Mucosa of rectum (tissue), 2 donors: Measurements from ENCODE around the gene PRLH.
"Not testable (repeated sequence)": the region's sequence is repeated elsewhere in the genome, so short reads cannot be mapped to it uniquely, and the experiment has no call there.

Experiments
- H3K27ac ChIP-seq, 2 donors: one replicate each; pipeline ENCODE4 v1.7.0; 2013; ENCODE audit warnings: inconsistent platforms in 2 of 2, low read depth in 2 of 2, low read length in 2 of 2
- H3K27me3 ChIP-seq, 2 donors: one replicate each; pipeline ENCODE4 v1.7.0; 2013; ENCODE audit warnings: low read length in 2 of 2; ENCODE audit not compliant: control insufficient read depth in 2 of 2, insufficient read depth in 2 of 2
- H3K36me3 ChIP-seq, 2 donors: one replicate each; pipeline ENCODE4 v1.7.0; 2013; ENCODE audit warnings: low read length in 2 of 2; ENCODE audit not compliant: control insufficient read depth in 2 of 2, insufficient read depth in 2 of 2
- H3K4me1 ChIP-seq, 2 donors: one replicate each; pipeline ENCODE4 v1.7.0; 2013; ENCODE audit warnings: low read length in 2 of 2, mild to moderate bottlenecking in 1 of 2; ENCODE audit not compliant: control insufficient read depth in 2 of 2, insufficient read depth in 2 of 2
- H3K4me3 ChIP-seq, 2 donors: one replicate each; pipeline ENCODE4 v1.7.0; 2013; ENCODE audit warnings: low read length in 2 of 2
- H3K9ac ChIP-seq, 2 donors: one replicate each; pipeline ENCODE4 v1.7.0; 2013; ENCODE audit warnings: low read length in 2 of 2, low read depth in 1 of 2, mild to moderate bottlenecking in 1 of 2
- H3K9me3 ChIP-seq, 2 donors: one replicate each; pipeline ENCODE4 v1.7.0; 2013; ENCODE audit warnings: low read length in 2 of 2; ENCODE audit not compliant: control insufficient read depth in 2 of 2
- donor health status: healthy.
- donor health status: Normal muscosa, but diverticular disease.

Gene PRLH

GRCh38 chr2:237600205-237600846, 34.0 kb downstream of the PRLH start:
- no peak overlapping the region for H3K4me3 ChIP-seq
- H3K27me3 ChIP-seq = no peaks in the 10 kb centered on the region
- peak overlapping the region; percentile 27 to 44 for H3K27ac ChIP-seq
- no peaks in the 10 kb centered on the region for H3K36me3 ChIP-seq
- H3K9me3 ChIP-seq = no peaks in the 10 kb centered on the region
- peaks cover 5 to 7% of the 10 kb centered on the region in 2 donors for H3K4me1 ChIP-seq
- no peak overlapping the region for H3K9ac ChIP-seq

- Histone ChIP-seq H3K9me3 (no peaks in the 10 kb centered on the region), H3K4me1 (peaks cover 5 to 7% of the 10 kb centered on the region in 2 donors)
Observed at GRCh38 chr2:237601453-237602116, 35.2 kb downstream of the PRLH start.

GRCh38 chr2:237602409-237602808, 36.0 kb downstream of the PRLH start:
- H3K36me3 ChIP-seq = no peaks in the 10 kb centered on the region
- H3K9ac ChIP-seq = no peak overlapping the region
- no peak overlapping the region for H3K27ac ChIP-seq
- no peak overlapping the region for H3K4me3 ChIP-seq
- H3K27me3 ChIP-seq = no peaks in the 10 kb centered on the region
- peaks cover 5 to 7% of the 10 kb centered on the region in 2 donors for H3K4me1 ChIP-seq
- H3K9me3 ChIP-seq = no peaks in the 10 kb centered on the region

More at GRCh38 chr2:237601453-237602116, 35.2 kb downstream of the PRLH start:
- Histone ChIP-seq H3K9ac (no peak overlapping the region), H3K36me3 (no peaks in the 10 kb centered on the region), H3K4me3 (no peak overlapping the region), H3K27ac (no peak overlapping the region), H3K27me3 (no peaks in the 10 kb centered on the region)

- Histone ChIP-seq H3K9me3 (no peaks in the 10 kb centered on the region), H3K27ac (peak overlapping the region in 1 of 2 donors; percentile 15), H3K9ac (no peak overlapping the region), H3K4me3 (peak overlapping the region in 1 of 2 donors; percentile 22), H3K4me1 (peaks cover 5 to 7% of the 10 kb centered on the region in 2 donors), H3K36me3 (no peaks in the 10 kb centered on the region), H3K27me3 (no peaks in the 10 kb centered on the region)
Observed at GRCh38 chr2:237603049-237603717, 36.8 kb downstream of the PRLH start.

GRCh38 chr2:237603718-237604362, 37.5 kb downstream of the PRLH start:
- Histone ChIP-seq H3K4me1 (peaks cover 5 to 7% of the 10 kb centered on the region in 2 donors), H3K27me3 (no peaks in the 10 kb centered on the region), H3K36me3 (no peaks in the 10 kb centered on the region), H3K27ac (peak overlapping the region in 1 of 2 donors; percentile 15), H3K9me3 (no peaks in the 10 kb centered on the region), H3K4me3 (peak overlapping the region in 1 of 2 donors; percentile 52), H3K9ac (peak overlapping the region in 1 of 2 donors; percentile 8)

- no peaks in the 10 kb centered on the region for H3K9me3 ChIP-seq
- H3K4me3 ChIP-seq = no peak overlapping the region
- no peaks in the 10 kb centered on the region for H3K36me3 ChIP-seq
- H3K27ac ChIP-seq = no peak overlapping the region
- H3K27me3 ChIP-seq = no peaks in the 10 kb centered on the region
- H3K9ac ChIP-seq = no peak overlapping the region
- H3K4me1 ChIP-seq = peaks cover 5 to 7% of the 10 kb centered on the region in 2 donors
Observed at GRCh38 chr2:237604391-237604790, 38.0 kb downstream of the PRLH start.

GRCh38 chr2:237604960-237605359, 38.6 kb downstream of the PRLH start:
- Histone ChIP-seq H3K9ac (no peak overlapping the region), H3K36me3 (no peaks in the 10 kb centered on the region)

GRCh38 chr2:237606522-237606921, 40.1 kb downstream of the PRLH start:
- H3K4me3 ChIP-seq, H3K9ac ChIP-seq, H3K4me1 ChIP-seq, H3K27me3 ChIP-seq, H3K27ac ChIP-seq, H3K36me3 ChIP-seq, H3K9me3 ChIP-seq: not testable (repeated sequence)

More at GRCh38 chr2:237604960-237605359, 38.6 kb downstream of the PRLH start:
- Histone ChIP-seq H3K27me3 (no peaks in the 10 kb centered on the region), H3K9me3 (no peaks in the 10 kb centered on the region), H3K27ac (no peak overlapping the region), H3K4me3 (no peak overlapping the region), H3K4me1 (peaks cover 3 to 7% of the 10 kb centered on the region in 2 donors)

GRCh38 chr2:237612527-237613357, 46.4 kb downstream of the PRLH start:
- H3K27ac ChIP-seq = no peak overlapping the region
- no peak overlapping the region for H3K4me3 ChIP-seq
- no peaks in the 10 kb centered on the region for H3K36me3 ChIP-seq
- H3K4me1 ChIP-seq = peaks cover 0 to 7% of the 10 kb centered on the region in 2 donors
- H3K9ac ChIP-seq = no peak overlapping the region
- no peaks in the 10 kb centered on the region for H3K27me3 ChIP-seq
- H3K9me3 ChIP-seq = no peaks in the 10 kb centered on the region
